Dedifferentiated amniotic fluid mesenchymal stem cell (primary cell): ENCODE data around the gene TLE4.

Experiments
- DNase-seq: peaks from one replicate; pipeline ENCODE4 v3.0.0-alpha.2; 2016; ENCODE audit errors: extremely low spot score

TLE4 gene

GRCh38 chr9:79572032-79572607 lies 355 bp downstream of the TLE4 start:
- DNase-seq: no peak

GRCh38 chr9:79572608-79573411 lies 1.0 kb downstream of the TLE4 start:
- DNase-seq: no peak

- no peak for DNase-seq
These were observed 1.7 kb downstream of the TLE4 start for GRCh38 chr9:79573412-79573923.

GRCh38 chr9:79574136-79574535 lies 2.4 kb downstream of the TLE4 start:
- DNase-seq: no peak

- DNase-seq: no peak
These were observed 3.0 kb downstream of the TLE4 start for GRCh38 chr9:79574781-79575180.

- no peak for DNase-seq
These were observed 3.8 kb downstream of the TLE4 start for GRCh38 chr9:79575547-79575946.

- peak; percentile 61 for DNase-seq
These were observed 6.4 kb downstream of the TLE4 start for GRCh38 chr9:79577969-79578723.

- DNase-seq: no peak
These were observed 7.1 kb downstream of the TLE4 start for GRCh38 chr9:79578891-79579290.

- DNase-seq: no peak
These were observed 7.9 kb downstream of the TLE4 start for GRCh38 chr9:79579624-79580023.

GRCh38 chr9:79580055-79580454 lies 8.3 kb downstream of the TLE4 start:
- no peak for DNase-seq

GRCh38 chr9:79581388-79581787 lies 9.6 kb downstream of the TLE4 start:
- no peak for DNase-seq

GRCh38 chr9:79581794-79582193 lies 10.0 kb downstream of the TLE4 start:
- peak; percentile 73 for DNase-seq

GRCh38 chr9:79583952-79584654 lies 12.3 kb downstream of the TLE4 start:
- DNase-seq: no peak

- DNase-seq: no peak
These were observed 12.9 kb downstream of the TLE4 start for GRCh38 chr9:79584655-79584982.

GRCh38 chr9:79588488-79589223 lies 16.9 kb downstream of the TLE4 start:
- no peak for DNase-seq

- no peak for DNase-seq
These were observed 19.7 kb downstream of the TLE4 start for GRCh38 chr9:79591458-79591857.

GRCh38 chr9:79592726-79593493 lies 21.1 kb downstream of the TLE4 start:
- no peak for DNase-seq

GRCh38 chr9:79598562-79599345 lies 27.0 kb downstream of the TLE4 start:
- no peak for DNase-seq

GRCh38 chr9:79600466-79600865 lies 28.7 kb downstream of the TLE4 start:
- no peak for DNase-seq
